C4-2B (cell line): ENCODE data around the gene LEMD1.
A peak's percentile ranks its signal among the peaks of the same experiment; 100 is the strongest.
"Not testable (repeated sequence)": the region's sequence is repeated elsewhere in the genome, so short reads cannot be mapped to it uniquely, and the experiment has no call there.

Experiments
- H3K27ac ChIP-seq: fragments of 450-650 bp; 2 replicates; pipeline ENCODE4 v1.5.1; 2017
- CTCF ChIP-seq: fragments of 450-650 bp; conservative IDR thresholded peaks from 2 replicates; pipeline ENCODE4 v1.5.1; 2017; ENCODE audit warnings: mild to moderate bottlenecking
- ZFX ChIP-seq: fragments of 450-650 bp; IDR thresholded peaks from 2 replicates; pipeline ENCODE4 v1.6.1; 2017

Gene LEMD1

GRCh38 chr1:205422993-205423642 lies 1.3 kb upstream of the LEMD1 start:
- TF ChIP-seq CTCF (peak; percentile 25), ZFX (no peak)
- H3K27ac ChIP-seq = no peak overlapping the region

GRCh38 chr1:205420938-205421337 lies 918 bp downstream of the LEMD1 start:
- no peak for TF ChIP-seq CTCF
- TF ChIP-seq ZFX = no peak
- H3K27ac ChIP-seq = no peak overlapping the region

GRCh38 chr1:205417870-205418635 lies 3.8 kb downstream of the LEMD1 start:
- TF ChIP-seq CTCF (no peak), ZFX (no peak)

GRCh38 chr1:205416322-205416721 lies 5.5 kb downstream of the LEMD1 start:
- H3K27ac ChIP-seq = no peak overlapping the region
- TF ChIP-seq ZFX = no peak
- TF ChIP-seq CTCF = no peak

More at GRCh38 chr1:205417870-205418635, 3.8 kb downstream of the LEMD1 start:
- H3K27ac ChIP-seq = no peak overlapping the region

- no peak overlapping the region for H3K27ac ChIP-seq
- TF ChIP-seq ZFX = no peak
- TF ChIP-seq CTCF = no peak
Measured at GRCh38 chr1:205410581-205411298, 11.1 kb downstream of the LEMD1 start.

- no peak overlapping the region for H3K27ac ChIP-seq
- TF ChIP-seq ZFX = no peak
- TF ChIP-seq CTCF = no peak
Measured at GRCh38 chr1:205407970-205408369, 13.9 kb downstream of the LEMD1 start.

GRCh38 chr1:205406252-205406651 lies 15.6 kb downstream of the LEMD1 start:
- not testable (repeated sequence) for H3K27ac ChIP-seq

- not testable (repeated sequence) for H3K27ac ChIP-seq
Measured at GRCh38 chr1:205404484-205404883, 17.4 kb downstream of the LEMD1 start.
